Activated naive CD8-positive, alpha-beta T cell treated with anti-CD3 and anti-CD28 coated beads for 36 hours (primary cell): Measurements from ENCODE around the gene TCEANC. TPM values are rescaled to one million over a fixed set of nuclear protein-coding genes. Genes with fewer than 3 reads are reported as not detected.
"Not testable (repeated sequence)": the region's sequence is repeated elsewhere in the genome, so short reads cannot be mapped to it uniquely, and the experiment has no call there.

ENCODE experiments used
- DNase-seq: peaks from one replicate; pipeline ENCODE4 v3.0.0; 2021
- H3K27ac Mint-ChIP-seq: one replicate; pipeline ENCODE4 v1.8.0; 2022; ENCODE audit warnings: mild to moderate bottlenecking, moderate library complexity, mixed read lengths
- H3K27me3 Mint-ChIP-seq: one replicate; pipeline ENCODE4 v1.8.0; 2022; ENCODE audit warnings: mild to moderate bottlenecking, mixed read lengths
- H3K36me3 Mint-ChIP-seq: one replicate; pipeline ENCODE4 v1.8.0; 2021; ENCODE audit warnings: mild to moderate bottlenecking, mixed read lengths
- H3K4me1 Mint-ChIP-seq: one replicate; pipeline ENCODE4 v1.8.0; 2021; ENCODE audit warnings: mixed read lengths
- H3K4me3 Mint-ChIP-seq: one replicate; pipeline ENCODE4 v1.8.0; 2022; ENCODE audit warnings: mild to moderate bottlenecking, moderate library complexity, mixed read lengths
- H3K9me3 Mint-ChIP-seq: one replicate; pipeline ENCODE4 v1.8.0; 2022; ENCODE audit warnings: mixed read lengths
- total RNA-seq, 2 experiments: library from RNA; stranded (reverse); gene quantifications; one replicate each; pipeline ENCODE4 v1.2.3, GENCODE V29; 2021

The TCEANC gene
- total RNA-seq, 2 experiments from 2014 or later = 0.84 to 0.89 TPM

DNA sequence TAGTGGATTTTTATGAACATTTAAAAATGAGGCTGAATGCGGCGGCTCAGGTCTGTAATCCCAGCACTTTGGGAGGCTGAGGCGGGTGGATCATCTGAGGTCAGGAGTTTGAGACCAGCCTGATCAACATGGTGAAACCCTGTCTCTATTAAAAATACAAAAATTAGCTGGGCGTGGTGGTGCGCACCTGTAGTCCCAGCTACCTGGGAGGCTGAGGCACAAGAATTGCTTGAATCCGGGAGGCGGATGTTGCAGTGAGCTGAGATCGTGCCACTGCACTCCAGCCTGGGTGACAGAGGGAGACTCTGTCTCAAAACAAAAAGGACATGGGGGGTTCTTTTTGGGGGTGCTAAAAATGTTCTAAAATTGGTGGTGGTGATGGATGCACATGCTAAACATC, 16.8 kb downstream of the TCEANC start:
- not testable (repeated sequence) for DNase-seq, H3K27me3 Mint-ChIP-seq, H3K36me3 Mint-ChIP-seq, H3K9me3 Mint-ChIP-seq
- H3K27ac Mint-ChIP-seq = peak overlapping the region; percentile 87
- peaks cover 15% of the 10 kb centered on the region for H3K4me1 Mint-ChIP-seq
- H3K4me3 Mint-ChIP-seq = peak overlapping the region; percentile 18

GRCh38 chrX:13670197-13670596, 17.3 kb downstream of the TCEANC start:
- Mint-ChIP-seq H3K4me3 (no peak overlapping the region), H3K36me3 (peaks cover 3% of the 10 kb centered on the region), H3K4me1 (peaks cover 15% of the 10 kb centered on the region), H3K27ac (peak overlapping the region; percentile 87), H3K9me3 (no peaks in the 10 kb centered on the region), H3K27me3 (no peaks in the 10 kb centered on the region)
- DNase-seq = no peak

GRCh38 chrX:13673016-13673415, 20.1 kb downstream of the TCEANC start:
- Mint-ChIP-seq H3K36me3 (peaks cover 3% of the 10 kb centered on the region), H3K9me3 (no peaks in the 10 kb centered on the region), H3K27me3 (no peaks in the 10 kb centered on the region), H3K4me1 (peaks cover 15% of the 10 kb centered on the region), H3K4me3 (no peak overlapping the region), H3K27ac (no peak overlapping the region)
- DNase-seq = no peak

DNA sequence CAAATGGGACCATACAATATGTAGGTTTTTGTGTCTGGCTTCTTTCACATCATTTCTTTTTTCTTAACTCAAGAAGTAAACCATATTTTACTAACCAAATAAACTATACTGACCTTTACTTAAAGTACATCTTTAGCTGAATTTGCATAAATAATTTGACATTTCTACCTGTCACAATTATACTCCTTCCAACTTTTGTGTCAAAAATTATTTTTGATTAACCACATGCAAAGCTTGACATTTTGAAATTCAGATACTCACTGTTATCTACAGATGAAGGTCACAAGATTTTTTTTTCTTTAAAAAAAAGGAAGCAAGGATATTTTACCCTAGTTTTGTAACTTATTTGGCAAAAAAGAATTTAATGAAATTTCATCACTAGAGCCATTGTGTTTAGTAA, 23.9 kb downstream of the TCEANC start:
- H3K27ac Mint-ChIP-seq = no peak overlapping the region
- no peak overlapping the region for H3K4me3 Mint-ChIP-seq
- no peaks in the 10 kb centered on the region for H3K27me3 Mint-ChIP-seq
- H3K36me3 Mint-ChIP-seq = peaks cover 6% of the 10 kb centered on the region
- H3K4me1 Mint-ChIP-seq = no peaks in the 10 kb centered on the region
- no peak for DNase-seq
- no peaks in the 10 kb centered on the region for H3K9me3 Mint-ChIP-seq

- H3K4me3 Mint-ChIP-seq, H3K27me3 Mint-ChIP-seq, DNase-seq, H3K9me3 Mint-ChIP-seq, H3K27ac Mint-ChIP-seq, H3K36me3 Mint-ChIP-seq, H3K4me1 Mint-ChIP-seq: not testable (repeated sequence)
Measured at GRCh38 chrX:13679700-13680099, 26.8 kb downstream of the TCEANC start.

- peaks cover 16% of the 10 kb centered on the region for H3K4me1 Mint-ChIP-seq
- no peak overlapping the region for H3K4me3 Mint-ChIP-seq
- H3K36me3 Mint-ChIP-seq = peaks cover 14% of the 10 kb centered on the region
- H3K9me3 Mint-ChIP-seq = no peaks in the 10 kb centered on the region
- H3K27ac Mint-ChIP-seq = no peak overlapping the region
- no peak for DNase-seq
- H3K27me3 Mint-ChIP-seq = no peaks in the 10 kb centered on the region
Measured at GRCh38 chrX:13681595-13681994, 28.7 kb downstream of the TCEANC start.

DNA sequence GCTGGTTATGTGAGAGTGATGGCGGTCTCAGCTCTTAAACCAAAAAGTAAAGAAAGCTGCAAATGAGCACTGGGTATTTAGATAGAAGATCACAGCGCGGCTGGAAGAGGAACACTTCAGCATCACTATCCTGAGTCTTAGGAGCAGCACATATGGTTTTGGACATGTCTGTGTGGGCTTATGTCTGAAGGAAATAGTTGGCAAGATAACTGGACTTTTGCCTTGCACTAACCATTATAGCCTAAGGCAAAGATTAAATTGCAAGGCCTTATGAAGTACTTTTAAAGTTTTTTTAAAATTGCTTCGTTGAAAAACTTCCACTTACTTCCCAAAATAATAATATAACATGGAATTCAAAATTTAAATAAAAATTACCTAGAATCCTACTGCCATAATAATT, 31.4 kb downstream of the TCEANC start:
- Mint-ChIP-seq H3K27me3 (no peaks in the 10 kb centered on the region), H3K9me3 (no peaks in the 10 kb centered on the region), H3K4me1 (peaks cover 28% of the 10 kb centered on the region), H3K4me3 (no peak overlapping the region), H3K36me3 (peaks cover 14% of the 10 kb centered on the region), H3K27ac (no peak overlapping the region)
- DNase-seq = no peak

DNA sequence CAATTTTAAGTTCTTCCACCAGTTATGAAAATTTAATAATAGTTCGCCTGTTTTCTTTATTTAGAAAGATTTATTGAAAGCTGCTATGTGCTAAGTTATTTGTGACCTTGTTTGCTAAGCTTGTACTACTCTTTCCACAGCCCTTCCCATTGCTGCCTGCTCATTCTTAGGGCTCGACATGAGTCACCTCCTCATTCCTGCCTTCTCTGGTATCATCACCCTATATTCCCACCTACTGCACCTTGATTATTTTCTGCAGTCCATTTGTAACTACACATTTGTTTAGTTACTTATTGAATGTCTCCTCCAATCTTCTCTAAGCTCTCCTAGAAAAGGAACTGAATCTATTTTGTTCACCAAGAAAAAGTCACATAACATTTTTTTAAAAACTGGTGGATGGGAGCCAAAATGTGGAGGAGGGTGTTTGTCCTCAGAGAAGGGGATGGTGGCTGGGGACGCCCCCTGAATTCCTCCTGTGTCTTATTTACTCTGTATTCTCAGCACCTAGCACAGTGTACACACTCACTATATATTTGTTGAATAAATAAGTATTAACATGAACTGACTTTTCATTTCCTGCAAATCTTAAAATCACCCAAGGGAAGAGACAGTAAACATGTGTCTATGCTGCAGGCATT, 32.3 kb downstream of the TCEANC start:
- Mint-ChIP-seq H3K4me1 (peaks cover 29% of the 10 kb centered on the region), H3K27ac (peak overlapping the region; percentile 77), H3K36me3 (peaks cover 15% of the 10 kb centered on the region), H3K4me3 (no peak overlapping the region), H3K27me3 (no peaks in the 10 kb centered on the region), H3K9me3 (no peaks in the 10 kb centered on the region)
- no peak for DNase-seq

DNA sequence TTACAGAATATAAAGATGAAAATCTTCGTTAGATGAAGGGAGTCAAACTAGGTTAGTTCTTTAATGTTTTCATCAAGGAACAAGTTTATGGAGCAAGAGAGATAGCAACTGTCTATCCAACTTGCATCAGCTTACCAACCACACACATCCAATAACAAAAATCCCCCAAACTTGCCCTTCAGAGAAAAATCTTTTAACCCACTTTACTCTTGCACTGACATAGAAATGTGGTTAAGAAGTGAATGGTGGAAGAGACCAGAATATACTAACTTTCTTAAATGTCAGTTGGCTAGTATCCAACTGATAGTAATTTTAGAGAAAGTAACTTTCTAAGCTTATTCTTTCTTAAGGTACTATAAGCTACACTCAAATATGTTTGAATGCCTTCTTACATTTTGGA, 34.3 kb downstream of the TCEANC start:
- no peak overlapping the region for H3K4me3 Mint-ChIP-seq
- H3K27ac Mint-ChIP-seq = peak overlapping the region; percentile 96
- peaks cover 18% of the 10 kb centered on the region for H3K36me3 Mint-ChIP-seq
- no peaks in the 10 kb centered on the region for H3K27me3 Mint-ChIP-seq
- H3K4me1 Mint-ChIP-seq = peaks cover 40% of the 10 kb centered on the region
- DNase-seq = no peak
- no peaks in the 10 kb centered on the region for H3K9me3 Mint-ChIP-seq

GRCh38 chrX:13688384-13688957, 35.5 kb downstream of the TCEANC start:
- DNase-seq = no peak
- Mint-ChIP-seq H3K36me3 (peaks cover 22% of the 10 kb centered on the region), H3K27me3 (no peaks in the 10 kb centered on the region), H3K4me3 (peak overlapping the region; percentile 89), H3K4me1 (peaks cover 51% of the 10 kb centered on the region), H3K9me3 (no peaks in the 10 kb centered on the region), H3K27ac (peak overlapping the region; percentile 96)

GRCh38 chrX:13688958-13689740, 36.2 kb downstream of the TCEANC start, which contains the start of gene RAB9A:
Gene RAB9A, plus strand, starts transcription at chrX:13689128. Its CDS starts 19,619 bp downstream, at chrX:13708747.
- Mint-ChIP-seq H3K4me1 (peaks cover 55% of the 10 kb centered on the region), H3K9me3 (no peaks in the 10 kb centered on the region), H3K27ac (peak within 1 kb of the TSS; percentile 96), H3K36me3 (peaks cover 18% of the 10 kb centered on the region), H3K4me3 (peak within 1 kb of the TSS; percentile 89), H3K27me3 (no peaks in the 10 kb centered on the region)
- peak; percentile 86 for DNase-seq

DNA sequence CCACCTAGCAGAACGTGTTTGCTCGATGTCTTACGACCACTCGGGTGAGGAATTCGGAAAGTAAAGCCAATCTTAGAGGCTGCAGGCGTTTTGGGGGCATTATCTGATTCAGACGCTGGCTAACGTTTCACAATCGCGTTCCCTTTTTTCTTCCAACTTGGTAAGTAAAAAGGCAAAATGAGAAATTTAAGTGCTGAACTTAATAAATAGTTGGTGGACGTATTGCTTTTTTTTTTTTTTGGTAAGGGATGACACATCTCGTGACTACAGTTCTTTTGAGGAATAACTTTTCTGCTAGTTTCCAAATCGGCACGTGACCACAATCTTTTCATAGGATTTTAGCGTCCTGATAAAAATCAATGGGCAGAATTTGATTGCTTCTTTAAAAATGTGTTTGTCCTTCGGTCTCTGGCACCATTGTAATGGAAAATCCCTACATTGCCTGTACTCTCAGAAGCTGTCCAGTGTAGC, 36.8 kb downstream of the TCEANC start:
- Mint-ChIP-seq H3K4me1 (peaks cover 57% of the 10 kb centered on the region), H3K4me3 (peak overlapping the region; percentile 89), H3K9me3 (no peaks in the 10 kb centered on the region), H3K27ac (peak overlapping the region; percentile 96), H3K27me3 (no peaks in the 10 kb centered on the region), H3K36me3 (peaks cover 16% of the 10 kb centered on the region)
- no peak for DNase-seq

- H3K27ac Mint-ChIP-seq = peak overlapping the region; percentile 96
- no peaks in the 10 kb centered on the region for H3K9me3 Mint-ChIP-seq
- H3K36me3 Mint-ChIP-seq = peaks cover 14% of the 10 kb centered on the region
- no peak for DNase-seq
- H3K4me1 Mint-ChIP-seq = peaks cover 53% of the 10 kb centered on the region
- peak overlapping the region; percentile 89 for H3K4me3 Mint-ChIP-seq
- no peaks in the 10 kb centered on the region for H3K27me3 Mint-ChIP-seq
Measured at GRCh38 chrX:13690836-13691235, 37.9 kb downstream of the TCEANC start.

DNA sequence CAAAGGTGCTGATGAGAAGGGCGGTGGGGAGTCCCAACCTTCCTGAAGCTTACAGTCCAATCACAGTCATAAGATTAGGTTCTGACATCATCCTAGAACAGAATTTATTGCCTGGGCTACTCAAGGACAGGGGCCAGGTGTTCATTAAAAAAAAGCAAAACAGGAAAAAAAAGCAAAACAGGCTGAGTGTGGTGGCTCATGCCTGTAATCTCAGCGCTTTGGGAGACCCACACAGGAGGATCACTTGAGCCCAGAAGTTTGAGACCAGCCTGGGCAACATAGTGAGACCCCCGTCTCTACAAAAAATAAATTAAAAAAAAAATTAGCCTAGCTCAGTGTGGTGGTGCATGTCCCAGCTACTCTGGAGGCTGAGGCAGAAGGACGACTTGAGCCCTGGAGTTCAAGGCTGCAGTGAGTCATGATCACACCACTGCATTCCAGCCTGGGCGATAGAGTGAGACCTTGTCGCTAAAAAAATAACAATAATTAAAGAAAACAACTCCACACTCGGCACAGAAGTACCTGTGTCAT, 39.0 kb downstream of the TCEANC start:
- no peaks in the 10 kb centered on the region for H3K9me3 Mint-ChIP-seq
- H3K4me1 Mint-ChIP-seq = peaks cover 56% of the 10 kb centered on the region
- peaks cover 16% of the 10 kb centered on the region for H3K36me3 Mint-ChIP-seq
- peak overlapping the region; percentile 25 for H3K27ac Mint-ChIP-seq
- no peak for DNase-seq
- H3K27me3 Mint-ChIP-seq = no peaks in the 10 kb centered on the region
- peak overlapping the region; percentile 22 for H3K4me3 Mint-ChIP-seq

DNA sequence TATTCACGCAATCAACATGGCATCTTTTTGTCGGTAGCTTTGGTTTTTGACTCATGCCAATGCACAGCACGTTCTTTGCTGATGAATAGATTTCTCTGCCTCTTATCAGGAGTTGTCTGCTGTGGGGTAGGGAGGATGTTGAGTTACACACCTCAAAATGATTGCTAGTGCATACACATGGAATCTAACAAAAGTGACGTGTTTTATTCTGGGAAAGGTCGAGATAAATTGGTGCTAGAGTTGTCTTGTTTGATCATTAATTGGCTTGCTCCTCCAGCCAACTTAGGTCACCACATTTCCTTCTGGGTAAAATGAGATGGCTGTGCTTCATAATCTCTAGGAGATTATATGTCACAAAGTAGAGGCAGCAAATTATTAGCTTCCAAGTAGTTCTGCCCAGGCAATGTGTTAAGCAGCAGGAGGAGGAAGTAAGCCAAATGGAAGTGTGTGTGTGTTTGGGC, 39.9 kb downstream of the TCEANC start:
- peaks cover 59% of the 10 kb centered on the region for H3K4me1 Mint-ChIP-seq
- peaks cover 18% of the 10 kb centered on the region for H3K36me3 Mint-ChIP-seq
- H3K27me3 Mint-ChIP-seq = no peaks in the 10 kb centered on the region
- H3K27ac Mint-ChIP-seq = no peak overlapping the region
- H3K9me3 Mint-ChIP-seq = no peaks in the 10 kb centered on the region
- no peak overlapping the region for H3K4me3 Mint-ChIP-seq
- no peak for DNase-seq
